Measurements from ENCODE around the gene PRKX.
"Not testable (repeated sequence)": the region's sequence is repeated elsewhere in the genome, so short reads cannot be mapped to it uniquely, and the experiment has no call there.

Gene PRKX

DNA sequence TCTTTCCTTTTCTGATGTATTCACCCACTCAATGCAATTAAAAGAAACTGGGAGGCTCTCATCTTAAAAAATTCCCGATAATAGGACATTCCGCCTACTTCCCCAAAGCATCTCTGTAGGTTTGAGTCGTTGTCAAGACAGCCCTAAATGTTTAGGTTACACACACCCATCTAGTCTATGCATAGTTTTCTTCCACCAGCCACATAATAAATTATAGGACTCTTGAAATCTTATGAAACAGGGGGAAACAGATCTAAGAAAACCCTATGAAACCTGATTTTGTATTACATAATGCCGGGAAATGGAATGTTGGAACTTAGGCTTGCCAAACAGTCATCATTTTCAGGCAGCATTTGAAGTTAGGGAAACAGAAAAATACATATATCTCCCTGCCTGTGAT is 150.0 kb downstream of the PRKX start:
- DNase-seq: no peak

DNA sequence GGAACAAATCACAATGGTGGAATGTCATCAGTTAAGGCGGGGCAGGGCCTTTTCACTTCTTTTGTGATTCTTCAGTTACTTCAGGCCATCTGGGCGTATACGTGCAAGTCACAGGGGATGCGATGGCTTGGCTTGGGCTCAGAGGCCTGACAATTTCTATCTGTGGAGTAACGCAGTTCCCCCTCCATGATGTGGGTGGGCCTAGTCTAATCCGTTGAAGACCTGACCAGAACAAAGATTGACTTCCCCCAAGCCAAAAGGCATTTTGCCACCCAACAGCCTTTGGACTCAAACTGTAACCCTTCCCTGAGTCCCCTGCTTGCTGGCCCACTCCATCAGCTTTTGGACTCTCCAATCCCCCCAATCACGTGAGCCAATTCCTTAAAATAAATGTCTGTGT is 153.4 kb downstream of the PRKX start:
- DNase-seq: not testable (repeated sequence)

All from activated naive CD4-positive, alpha-beta T cell treated with anti-CD3 and anti-CD28 coated beads, Interleukin-2, amount 50 U/mL, for 16 hours (primary cell).